ENCODE data around the gene LURAP1L. TPM values are rescaled to one million over a fixed set of nuclear protein-coding genes. Genes with fewer than 3 reads are reported as not detected.

LURAP1L gene
- total and polyA plus RNA-seq, 9 of the 15 experiments (the other 6 are each of a cell fraction or from before 2014, with no cell fraction given): 0.06 to 0.28 (median 0.07) TPM; not detected in 4

- DNase-seq (ENCODE audit: extremely low read depth in 1 of 4, low spot score in 3 of 4) (no peak), FAIRE-seq (no peak), ATAC-seq (no peak)
- BruUV-seq (replicated peaks): no TSS peak
- TF ChIP-seq SRSF9 (IDR thresholded peaks at IDR 0.05; ENCODE audit: borderline replicate concordance, low read depth, low read length): no peak
- whole genome bisulfite sequencing (ENCODE audit: insufficient coverage, low coverage, missing lambda C conversion rate): 0% methylated on average over 1 of the region's 1 CpG
- in situ Hi-C loops (cut with MboI) (no loop called here), intact Hi-C loops (cut with micrococcal nuclease) (loop anchor here (10.0 kb wide), 1 partner anchor 81 kb away; no protein-coding TSS in a partner anchor)
- H3K27me3 ChIP-seq (ENCODE audit: control insufficient read depth in 2 of 2, insufficient read depth in 2 of 2, low read length in 2 of 2): no peaks in the 10 kb centered on the region
- H3K79me2 ChIP-seq (ENCODE audit: control insufficient read depth, insufficient read depth, low read length): no peaks in the 10 kb centered on the region
- H2AFZ ChIP-seq (ENCODE audit: low read depth, low read length): no peak overlapping the region
- no peaks in the 10 kb centered on the region for H3K36me3 ChIP-seq (ENCODE audit: control insufficient read depth, insufficient read depth, low read length)
- H3K9me3 ChIP-seq (replicated peaks; ENCODE audit: control insufficient read depth, insufficient read depth, low read depth, low read length): no peaks in the 10 kb centered on the region
- ChIA-PET POLR2A (no interaction called here), CTCF (ENCODE audit: low intra/inter-chr PET ratio) (no interaction called here)
- no peak overlapping the region for H3K4me3 ChIP-seq
- H3K9me1 ChIP-seq (ENCODE audit: control insufficient read depth, insufficient read depth, low read length): no peaks in the 10 kb centered on the region
- H3K27ac ChIP-seq (ENCODE audit: extremely low read depth, low read depth, low read length): no peak overlapping the region
- no peak overlapping the region for H3K4me2 ChIP-seq (ENCODE audit: insufficient read depth, low read length)
- no peak overlapping the region for H3K9ac ChIP-seq (ENCODE audit: insufficient read depth in 1 of 2, low read depth in 2 of 2, low read length in 2 of 2)
- no peaks in the 10 kb centered on the region for H3K4me1 ChIP-seq (replicated peaks in 1 of 2; ENCODE audit: control insufficient read depth in 2 of 2, insufficient read depth in 2 of 2, low read length in 2 of 2)
- no peaks in the 10 kb centered on the region for H4K20me1 ChIP-seq (replicated peaks; ENCODE audit: control insufficient read depth, insufficient read depth, low read length)
These were observed 58.9 kb downstream of the LURAP1L start for GRCh38 chr9:12833701-12834100.

DNA sequence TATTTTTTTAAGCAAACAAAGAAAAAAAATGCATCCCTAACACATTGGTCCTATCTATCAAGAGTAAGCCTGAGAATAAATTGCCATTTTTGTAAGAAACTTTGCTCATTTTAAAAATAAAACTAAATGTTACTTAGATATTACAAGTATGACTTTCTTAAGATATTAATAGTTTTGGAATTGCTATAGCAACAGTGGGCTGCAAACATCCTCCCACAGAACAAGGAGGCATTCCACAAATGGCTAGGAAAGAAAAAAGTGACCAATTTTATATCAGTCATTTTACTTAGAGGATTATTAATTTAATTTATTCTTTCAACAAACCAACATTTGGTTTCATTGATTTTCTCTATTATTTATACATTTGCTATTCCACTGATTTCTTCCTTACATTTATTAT lies 63.7 kb downstream of the LURAP1L start:
- no peak for FAIRE-seq
- no peaks in the 10 kb centered on the region for H3K27me3 ChIP-seq (ENCODE audit: control insufficient read depth in 2 of 2, insufficient read depth in 2 of 2, low read length in 2 of 2)
- intact Hi-C loops (cut with micrococcal nuclease) (loop anchor here (10.0 kb wide), 1 partner anchor 76 kb away; no protein-coding TSS in a partner anchor), in situ Hi-C loops (cut with MboI) (no loop called here)
- H3K9ac ChIP-seq (ENCODE audit: insufficient read depth in 1 of 2, low read depth in 2 of 2, low read length in 2 of 2): no peak overlapping the region
- ATAC-seq: no peak
- no peak overlapping the region for H3K4me3 ChIP-seq
- H3K9me3 ChIP-seq (replicated peaks; ENCODE audit: control insufficient read depth, insufficient read depth, low read depth, low read length): no peaks in the 10 kb centered on the region
- H4K20me1 ChIP-seq (replicated peaks; ENCODE audit: control insufficient read depth, insufficient read depth, low read length): no peaks in the 10 kb centered on the region
- CTCF ChIA-PET (ENCODE audit: low intra/inter-chr PET ratio): no interaction called here
- no peaks in the 10 kb centered on the region for H3K9me1 ChIP-seq (ENCODE audit: control insufficient read depth, insufficient read depth, low read length)
- POLR2A ChIA-PET: no interaction called here
- H2AFZ ChIP-seq (ENCODE audit: low read depth, low read length): no peak overlapping the region
- no peak overlapping the region for H3K27ac ChIP-seq (ENCODE audit: extremely low read depth, low read depth, low read length)
- TF ChIP-seq SMAD1 (IDR thresholded peaks at IDR 0.05; ENCODE audit: low read depth, low read length, partially characterized antibody) (no peak), ZZZ3 (IDR thresholded peaks at IDR 0.05) (no peak)
- TF ChIP-seq, protein P1, sequence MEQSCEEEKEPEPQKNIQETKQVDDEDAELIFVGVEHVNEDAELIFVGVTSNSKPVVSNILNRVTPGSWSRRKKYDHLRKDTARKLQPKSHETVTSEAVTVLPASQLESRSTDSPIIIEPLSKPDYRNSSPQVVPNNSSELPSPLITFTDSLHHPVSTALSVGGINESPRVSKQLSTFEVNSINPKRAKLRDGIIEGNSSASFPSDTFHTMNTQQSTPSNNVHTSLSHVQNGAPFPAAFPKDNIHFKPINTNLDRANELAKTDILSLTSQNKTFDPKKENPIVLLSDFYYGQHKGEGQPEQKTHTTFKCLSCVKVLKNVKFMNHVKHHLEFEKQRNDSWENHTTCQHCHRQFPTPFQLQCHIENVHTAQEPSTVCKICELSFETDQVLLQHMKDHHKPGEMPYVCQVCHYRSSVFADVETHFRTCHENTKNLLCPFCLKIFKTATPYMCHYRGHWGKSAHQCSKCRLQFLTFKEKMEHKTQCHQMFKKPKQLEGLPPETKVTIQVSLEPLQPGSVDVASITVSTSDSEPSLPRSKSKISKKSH (CRISPR knock-in tag; IDR thresholded peaks at IDR 0.05): no peak
- H3K4me2 ChIP-seq (ENCODE audit: insufficient read depth, low read length): no peak overlapping the region
- H3K79me2 ChIP-seq (ENCODE audit: control insufficient read depth, insufficient read depth, low read length): no peaks in the 10 kb centered on the region
- BruUV-seq (replicated peaks): no TSS peak
- no peaks in the 10 kb centered on the region for H3K4me1 ChIP-seq (replicated peaks in 1 of 2; ENCODE audit: control insufficient read depth in 2 of 2, insufficient read depth in 2 of 2, low read length in 2 of 2)
- DNase-seq (ENCODE audit: extremely low read depth in 1 of 4, low spot score in 3 of 4): no peak
- H3K36me3 ChIP-seq (ENCODE audit: control insufficient read depth, insufficient read depth, low read length): no peaks in the 10 kb centered on the region
